IMR-90 (cell line): Measurements from ENCODE around the gene RTN1. TPM values are rescaled to one million over a fixed set of nuclear protein-coding genes. Genes with fewer than 3 reads are reported as not detected.

Experiments
- ATAC-seq: fragments of 200-7000 bp; cut with Tn5 transposase; 2 replicates; pipeline ENCODE4 v1.9.1; 2020; ENCODE audit warnings: low read depth, mild to moderate bottlenecking, moderate library complexity
- BruUV-seq: library from RNA; stranded (reverse); fragments of 400-500 nt; replicated peaks from 2 replicates; lab custom pipeline; 2021; lab: Mats Ljungman, UMichigan
- CTCF ChIA-PET: fragments of 300-600 bp; formaldehyde crosslinking; extraction: SDS; loops from one replicate; lab custom pipeline; 2021; ENCODE audit warnings: antibody characterized with exemption; lab: Yijun Ruan, JAX
- POLR2A ChIA-PET: fragments of 300-600 bp; sonication (Branson Sonifier 250); formaldehyde crosslinking; loops from one replicate; lab custom pipeline; 2022; ENCODE audit warnings: antibody characterized with exemption; ENCODE audit not compliant: unreplicated experiment; lab: Charles Lee
- DNase-seq: peaks from one replicate; pipeline ENCODE4 v3.0.0; 2013
- H2AFZ ChIP-seq: replicated peaks from 2 replicates; pipeline ENCODE3; 2013; ENCODE audit warnings: low read length, mild to moderate bottlenecking; ENCODE audit not compliant: poor library complexity
- H2AK5ac ChIP-seq: 2 replicates; pipeline ENCODE4 v1.6.1; 2013; ENCODE audit warnings: low read depth, low read length, inconsistent platforms
- H2AK9ac ChIP-seq: replicated peaks from 2 replicates; pipeline ENCODE3; 2013; ENCODE audit warnings: mild to moderate bottlenecking, low read depth, low read length, moderate library complexity; ENCODE audit not compliant: poor library complexity
- H2BK120ac ChIP-seq: 2 replicates; pipeline ENCODE4 v1.6.1; 2013; ENCODE audit warnings: low read depth, low read length, inconsistent platforms
- H2BK15ac ChIP-seq: 3 replicates; pipeline ENCODE4 v1.6.1; 2013; ENCODE audit warnings: low read depth, low read length, inconsistent platforms
- H2BK20ac ChIP-seq: 2 replicates; pipeline ENCODE4 v1.6.1; 2013; ENCODE audit warnings: low read depth, mild to moderate bottlenecking, inconsistent platforms, low read length, moderate library complexity
- H2BK5ac ChIP-seq: 2 replicates; pipeline ENCODE4 v1.6.1; 2013; ENCODE audit warnings: mild to moderate bottlenecking, low read depth, low read length, inconsistent platforms; ENCODE audit not compliant: poor library complexity, severe bottlenecking
- H3K14ac ChIP-seq: replicated peaks from 2 replicates; pipeline ENCODE4 v1.6.1; 2013; ENCODE audit warnings: low read depth, low read length, inconsistent platforms
- H3K18ac ChIP-seq: 2 replicates; pipeline ENCODE4 v1.6.1; 2013; ENCODE audit warnings: low read depth, low read length, control low read depth
- H3K23ac ChIP-seq: 2 replicates; pipeline ENCODE4 v1.6.1; 2013; ENCODE audit warnings: low read depth, low read length, inconsistent platforms
- H3K27ac ChIP-seq: 2 replicates; pipeline ENCODE4 v1.5.1; 2013; ENCODE audit warnings: mild to moderate bottlenecking, control low read depth, low read length; ENCODE audit not compliant: insufficient read depth
- H3K27me3 ChIP-seq: 2 replicates; pipeline ENCODE4 v1.6.1; 2013; ENCODE audit warnings: low read length; ENCODE audit not compliant: control insufficient read depth, insufficient read depth
- H3K36me3 ChIP-seq: 2 replicates; pipeline ENCODE4 v1.6.1; 2013; ENCODE audit warnings: low read length, mixed read lengths; ENCODE audit not compliant: control insufficient read depth, insufficient read depth
- H3K4ac ChIP-seq: 2 replicates; pipeline ENCODE4 v1.6.1; 2013; ENCODE audit warnings: low read depth, low read length, inconsistent platforms
- H3K4me1 ChIP-seq: 2 replicates; pipeline ENCODE4 v1.6.1; 2013; ENCODE audit warnings: low read length, mixed read lengths; ENCODE audit not compliant: control insufficient read depth, insufficient read depth
- H3K4me2 ChIP-seq: 2 replicates; pipeline ENCODE4 v1.6.1; 2013; ENCODE audit warnings: low read depth, mild to moderate bottlenecking, control low read depth, low read length, moderate library complexity
- H3K4me3 ChIP-seq: 2 replicates; pipeline ENCODE4 v1.5.1; 2013; ENCODE audit warnings: low read depth, mild to moderate bottlenecking, control low read depth, low read length, moderate library complexity; ENCODE audit not compliant: insufficient read depth
- H3K56ac ChIP-seq: 2 replicates; pipeline ENCODE4 v1.6.1; 2013; ENCODE audit warnings: low read length, inconsistent platforms; ENCODE audit not compliant: insufficient read depth; ENCODE audit errors: extremely low read depth
- H3K79me1 ChIP-seq, 2 experiments: 2 replicates each; pipeline ENCODE4 v1.6.1; 2013; ENCODE audit warnings: low read length in 2 of 2, inconsistent platforms in 1 of 2, low read depth in 1 of 2
- H3K9ac ChIP-seq: 2 replicates; pipeline ENCODE4 v1.6.1; 2013; ENCODE audit warnings: low read depth, low read length, control low read depth
- H3K9me1 ChIP-seq: 2 replicates; pipeline ENCODE4 v1.6.1; 2013; ENCODE audit warnings: low read length, inconsistent platforms; ENCODE audit not compliant: insufficient read depth
- H3K9me3 ChIP-seq: 2 replicates; pipeline ENCODE4 v1.6.1; 2013; ENCODE audit warnings: low read length; ENCODE audit not compliant: control insufficient read depth, insufficient read depth
- H4K20me1 ChIP-seq: 2 replicates; pipeline ENCODE4 v1.6.1; 2013; ENCODE audit warnings: low read length, inconsistent platforms; ENCODE audit not compliant: insufficient read depth
- H4K5ac ChIP-seq: 2 replicates; pipeline ENCODE4 v1.6.1; 2013; ENCODE audit warnings: mild to moderate bottlenecking, low read depth, low read length, control low read depth
- H4K8ac ChIP-seq, 2 experiments: 2 replicates each; pipeline ENCODE4 v1.6.1; 2013; ENCODE audit warnings: low read depth in 2 of 2, low read length in 2 of 2, control low read depth in 1 of 2, inconsistent platforms in 1 of 2
- H4K91ac ChIP-seq: 2 replicates; pipeline ENCODE4 v1.6.1; 2013; ENCODE audit warnings: low read depth, low read length, inconsistent platforms; ENCODE audit not compliant: insufficient read depth
- BHLHE40 ChIP-seq: fragments of 150-350 bp; IDR thresholded peaks from 2 replicates; pipeline ENCODE4 v1.6.1; 2016; ENCODE audit warnings: mild to moderate bottlenecking, low read depth, low read length
- CEBPB ChIP-seq: IDR thresholded peaks from 2 replicates; pipeline ENCODE4 v1.6.1; 2012; ENCODE audit warnings: low read depth, low read length, improper control_type of control experiment
- CHD1 ChIP-seq: IDR thresholded peaks from 2 replicates; pipeline ENCODE4 v1.6.1; 2012; ENCODE audit warnings: low read depth, low read length, improper control_type of control experiment
- FOS ChIP-seq: fragments of 150-350 bp; IDR thresholded peaks from 2 replicates; pipeline ENCODE4 v1.6.1; 2016; ENCODE audit warnings: low read depth, low read length
- MAFK ChIP-seq: IDR thresholded peaks from 2 replicates; pipeline ENCODE4 v1.6.1; 2012; ENCODE audit warnings: low read depth, low read length, improper control_type of control experiment
- MAZ ChIP-seq: IDR thresholded peaks from 2 replicates; pipeline ENCODE4 v1.6.1; 2012; ENCODE audit warnings: low read depth, mild to moderate bottlenecking, low read length, improper control_type of control experiment, moderate library complexity, borderline replicate concordance
- MXI1 ChIP-seq: IDR thresholded peaks from 2 replicates; pipeline ENCODE4 v1.6.1; 2012; ENCODE audit warnings: low read depth, mild to moderate bottlenecking, low read length, moderate library complexity, borderline replicate concordance
- NFE2L2 ChIP-seq: fragments of 150-350 bp; IDR thresholded peaks from 2 replicates; pipeline ENCODE4 v1.6.1; 2016; ENCODE audit warnings: low read depth, mild to moderate bottlenecking, low read length
- POLR2A ChIP-seq: IDR thresholded peaks from 2 replicates; pipeline ENCODE4 v1.6.1; 2012; ENCODE audit warnings: mild to moderate bottlenecking, low read depth, low read length
- RAD21 ChIP-seq: IDR thresholded peaks from 2 replicates; pipeline ENCODE4 v1.6.1; 2012; ENCODE audit warnings: low read length, improper control_type of control experiment
- RCOR1 ChIP-seq: IDR thresholded peaks from 2 replicates; pipeline ENCODE4 v1.6.1; 2012; ENCODE audit warnings: mild to moderate bottlenecking, low read length, improper control_type of control experiment; ENCODE audit not compliant: insufficient replicate concordance
- RFX5 ChIP-seq: IDR thresholded peaks from 2 replicates; pipeline ENCODE4 v1.8.0; 2012; ENCODE audit warnings: low read depth, mild to moderate bottlenecking, low read length, moderate library complexity
- SMC3 ChIP-seq: fragments of 150-350 bp; IDR thresholded peaks from 2 replicates; pipeline ENCODE4 v1.6.1; 2016; ENCODE audit warnings: low read depth, mild to moderate bottlenecking, antibody characterized with exemption, low read length, moderate library complexity
- dilution Hi-C: fragments of 300-500 bp; cut with HindIII; formaldehyde crosslinking; loops from one replicate; pipeline ENCODE4 v1.14.3; 2018; ENCODE audit warnings: low sequenced_read_pairs; ENCODE audit not compliant: unreplicated experiment
- in situ Hi-C: fragments of 300-500 bp; cut with MboI; formaldehyde crosslinking; loops from 3 replicates; pipeline ENCODE4 v1.14.3; 2019; ENCODE audit warnings: low sequenced_read_pairs, inconsistent platforms, mixed read lengths
- intact Hi-C: fragments of 100-400 bp; cut with micrococcal nuclease; formaldehyde crosslinking; loops from 2 replicates; pipeline ENCODE4 v1.10.0; 2022
- polyA plus RNA-seq, 3 experiments: library from polyadenylated mRNA; depleted of rRNA; stranded (reverse); fragments of >200 nt; gene quantifications; 2 replicates each; pipeline ENCODE4 v1.2.3, GENCODE V29; 2012; ENCODE audit warnings: low replicate concordance in 1 of 3
- total RNA-seq: library from RNA; depleted of rRNA; stranded (reverse); fragments of >200 nt; gene quantifications from 2 replicates; pipeline ENCODE4 v1.2.3, GENCODE V29; 2012
- TF ChIP-seq, protein P1 (sequence below): fragments of 150-350 bp; IDR thresholded peaks from 2 replicates; pipeline ENCODE4 v1.6.1; 2016; ENCODE audit warnings: low read depth, mild to moderate bottlenecking, low read length, moderate library complexity, borderline replicate concordance
- TF ChIP-seq, protein P2 (sequence below): fragments of 150-350 bp; IDR thresholded peaks from 2 replicates; pipeline ENCODE4 v1.6.1; 2017; ENCODE audit warnings: mild to moderate bottlenecking, antibody characterized with exemption, low read length, low read depth
- TF ChIP-seq, protein P3 (sequence below): conservative IDR thresholded peaks from 2 replicates; pipeline ENCODE4 v1.5.1; 2012; ENCODE audit warnings: mild to moderate bottlenecking, low read depth, low read length, improper control_type of control experiment

The RTN1 gene
- total and polyA plus RNA-seq, 2 of the 4 experiments (the other 2 are of a cell fraction), result 0.18 to 0.46 TPM

- no peak overlapping the region for H4K5ac ChIP-seq
- peaks cover 2% of the 10 kb centered on the region; the same call in 1 of the 2 replicates for H3K9me3 ChIP-seq
- no peak overlapping the region for H3K18ac ChIP-seq
- no peak for DNase-seq
- no peaks in the 10 kb centered on the region for H3K36me3 ChIP-seq
- no peaks in the 10 kb centered on the region for H4K20me1 ChIP-seq
- intact Hi-C loops (loop anchor here (1.0 kb wide), 2 partner anchors 55 to 180 kb away; no protein-coding TSS in a partner anchor), dilution Hi-C loops (no loop called here), in situ Hi-C loops (no loop called here)
- H2BK120ac ChIP-seq, result no peak overlapping the region
- no peak overlapping the region for H3K14ac ChIP-seq
- no peak overlapping the region for H2AK5ac ChIP-seq
- POLR2A ChIA-PET, result no interaction called here
- BruUV-seq, result no TSS peak
- no peak overlapping the region for H3K4ac ChIP-seq
- H2BK15ac ChIP-seq, result no peak overlapping the region
- no peak overlapping the region for H3K56ac ChIP-seq
- no peak overlapping the region for H2AFZ ChIP-seq
- no peaks in the 10 kb centered on the region for H3K4me1 ChIP-seq
- TF ChIP-seq BHLHE40 (no peak), POLR2A (no peak), SMC3 (no peak), RAD21 (no peak), FOS (no peak), CHD1 (no peak), MAFK (no peak), RFX5 (no peak), CEBPB (no peak), RCOR1 (no peak), MXI1 (no peak), NFE2L2 (no peak), MAZ (no peak)
- TF ChIP-seq, protein P1, sequence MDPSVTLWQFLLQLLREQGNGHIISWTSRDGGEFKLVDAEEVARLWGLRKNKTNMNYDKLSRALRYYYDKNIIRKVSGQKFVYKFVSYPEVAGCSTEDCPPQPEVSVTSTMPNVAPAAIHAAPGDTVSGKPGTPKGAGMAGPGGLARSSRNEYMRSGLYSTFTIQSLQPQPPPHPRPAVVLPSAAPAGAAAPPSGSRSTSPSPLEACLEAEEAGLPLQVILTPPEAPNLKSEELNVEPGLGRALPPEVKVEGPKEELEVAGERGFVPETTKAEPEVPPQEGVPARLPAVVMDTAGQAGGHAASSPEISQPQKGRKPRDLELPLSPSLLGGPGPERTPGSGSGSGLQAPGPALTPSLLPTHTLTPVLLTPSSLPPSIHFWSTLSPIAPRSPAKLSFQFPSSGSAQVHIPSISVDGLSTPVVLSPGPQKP, result no peak
- TF ChIP-seq, protein P2, sequence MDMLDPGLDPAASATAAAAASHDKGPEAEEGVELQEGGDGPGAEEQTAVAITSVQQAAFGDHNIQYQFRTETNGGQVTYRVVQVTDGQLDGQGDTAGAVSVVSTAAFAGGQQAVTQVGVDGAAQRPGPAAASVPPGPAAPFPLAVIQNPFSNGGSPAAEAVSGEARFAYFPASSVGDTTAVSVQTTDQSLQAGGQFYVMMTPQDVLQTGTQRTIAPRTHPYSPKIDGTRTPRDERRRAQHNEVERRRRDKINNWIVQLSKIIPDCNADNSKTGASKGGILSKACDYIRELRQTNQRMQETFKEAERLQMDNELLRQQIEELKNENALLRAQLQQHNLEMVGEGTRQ, result no peak
- TF ChIP-seq, protein P3, sequence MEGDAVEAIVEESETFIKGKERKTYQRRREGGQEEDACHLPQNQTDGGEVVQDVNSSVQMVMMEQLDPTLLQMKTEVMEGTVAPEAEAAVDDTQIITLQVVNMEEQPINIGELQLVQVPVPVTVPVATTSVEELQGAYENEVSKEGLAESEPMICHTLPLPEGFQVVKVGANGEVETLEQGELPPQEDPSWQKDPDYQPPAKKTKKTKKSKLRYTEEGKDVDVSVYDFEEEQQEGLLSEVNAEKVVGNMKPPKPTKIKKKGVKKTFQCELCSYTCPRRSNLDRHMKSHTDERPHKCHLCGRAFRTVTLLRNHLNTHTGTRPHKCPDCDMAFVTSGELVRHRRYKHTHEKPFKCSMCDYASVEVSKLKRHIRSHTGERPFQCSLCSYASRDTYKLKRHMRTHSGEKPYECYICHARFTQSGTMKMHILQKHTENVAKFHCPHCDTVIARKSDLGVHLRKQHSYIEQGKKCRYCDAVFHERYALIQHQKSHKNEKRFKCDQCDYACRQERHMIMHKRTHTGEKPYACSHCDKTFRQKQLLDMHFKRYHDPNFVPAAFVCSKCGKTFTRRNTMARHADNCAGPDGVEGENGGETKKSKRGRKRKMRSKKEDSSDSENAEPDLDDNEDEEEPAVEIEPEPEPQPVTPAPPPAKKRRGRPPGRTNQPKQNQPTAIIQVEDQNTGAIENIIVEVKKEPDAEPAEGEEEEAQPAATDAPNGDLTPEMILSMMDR, result no peak
- H3K9ac ChIP-seq, result no peak overlapping the region
- no peaks in the 10 kb centered on the region for H3K9me1 ChIP-seq
- H3K23ac ChIP-seq, result no peak overlapping the region
- no peak overlapping the region for H2BK5ac ChIP-seq
- no peak overlapping the region for H4K91ac ChIP-seq
- no peak overlapping the region for H2AK9ac ChIP-seq
- H3K27me3 ChIP-seq, result no peaks in the 10 kb centered on the region
- H4K8ac ChIP-seq, result no peak overlapping the region
- no peak for ATAC-seq
- no peak overlapping the region for H2BK20ac ChIP-seq
- H3K79me1 ChIP-seq, result no peaks in the 10 kb centered on the region
- H3K4me3 ChIP-seq, result no peak overlapping the region
- no peak overlapping the region for H3K27ac ChIP-seq
- no peak overlapping the region for H3K4me2 ChIP-seq
- CTCF ChIA-PET, result interaction anchor here (1.1 kb wide), 1 partner anchor 16 kb away, joined by 3 read pairs; no protein-coding TSS in a partner anchor
Measured at GRCh38 chr14:59687663-59688062, 182.9 kb downstream of the RTN1 start.
